SH-SY5Y (cell line): Measurements from ENCODE around the gene ZNF248.

Experiments used
- GATA2 ChIP-seq: IDR thresholded peaks from 2 replicates; pipeline ENCODE4 v1.6.1; 2011; ENCODE audit warnings: mild to moderate bottlenecking, low read depth, low read length
- GATA3 ChIP-seq: IDR thresholded peaks from 2 replicates; pipeline ENCODE4 v1.6.1; 2011; ENCODE audit warnings: low read depth, mild to moderate bottlenecking, low read length, moderate library complexity

DNA sequence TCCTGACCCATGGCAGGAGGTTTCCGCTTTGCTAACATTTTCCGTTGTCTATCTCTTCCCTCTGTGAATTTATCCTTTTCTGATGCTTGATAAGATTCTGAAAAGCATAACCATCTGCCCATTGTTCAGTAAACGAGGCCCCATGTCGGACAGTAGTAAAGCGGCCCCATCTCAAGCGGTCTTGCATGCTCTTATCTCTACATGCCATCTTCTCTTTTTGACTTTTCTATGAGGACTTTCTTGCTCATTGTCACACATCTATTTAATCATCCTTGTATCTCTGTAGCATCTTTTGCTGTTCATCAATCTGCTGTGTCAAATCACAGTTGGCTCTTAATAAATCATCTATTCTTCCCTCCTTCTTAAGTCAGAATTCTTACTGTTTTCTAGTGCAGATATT, 37.6 kb downstream of the ZNF248 start:
- TF ChIP-seq GATA2 (peak; percentile 55), GATA3 (peak; percentile 80)
